NCI-H2196 (cell line): ENCODE data around the gene KCNQ1.

ENCODE experiments used
- DNase-seq: peaks from one replicate; lab custom pipeline; 2025; ENCODE audit not compliant: unreplicated experiment; lab: John Stamatoyannopoulos, UW

Gene KCNQ1

GRCh38 chr11:2771758-2772466, 327.1 kb downstream of the KCNQ1 start:
- no peak for DNase-seq

- no peak for DNase-seq
Observed at GRCh38 chr11:2772544-2773031, 327.8 kb downstream of the KCNQ1 start.

GRCh38 chr11:2774173-2775082, 329.6 kb downstream of the KCNQ1 start:
- DNase-seq, result no peak

GRCh38 chr11:2775083-2775625, 330.3 kb downstream of the KCNQ1 start:
- no peak for DNase-seq

GRCh38 chr11:2775626-2776350, 331.0 kb downstream of the KCNQ1 start:
- no peak for DNase-seq

- DNase-seq, result no peak
Observed at GRCh38 chr11:2776351-2777061, 331.7 kb downstream of the KCNQ1 start.

GRCh38 chr11:2777386-2777785, 332.6 kb downstream of the KCNQ1 start:
- no peak for DNase-seq

GRCh38 chr11:2777871-2778629, 333.2 kb downstream of the KCNQ1 start:
- DNase-seq, result peak; percentile 41

- DNase-seq, result peak; percentile 84
Observed at GRCh38 chr11:2778630-2779498, 334.1 kb downstream of the KCNQ1 start.

GRCh38 chr11:2779499-2779980, 334.7 kb downstream of the KCNQ1 start:
- DNase-seq, result no peak

GRCh38 chr11:2779981-2780849, 335.4 kb downstream of the KCNQ1 start:
- no peak for DNase-seq

- no peak for DNase-seq
Observed at GRCh38 chr11:2780850-2781407, 336.1 kb downstream of the KCNQ1 start.

- DNase-seq, result no peak
Observed at GRCh38 chr11:2781408-2782274, 336.8 kb downstream of the KCNQ1 start.

- DNase-seq, result no peak
Observed at GRCh38 chr11:2782769-2783168, 338.0 kb downstream of the KCNQ1 start.

- DNase-seq, result no peak
Observed at GRCh38 chr11:2783536-2784082, 338.8 kb downstream of the KCNQ1 start.

GRCh38 chr11:2787816-2788167, 343.0 kb downstream of the KCNQ1 start:
- DNase-seq, result no peak
